HG03575 (cell line): ENCODE data around the gene SGIP1.

Source experiments
- ATAC-seq: cut with Tn5 transposase; IDR thresholded peaks from one replicate; pipeline ENCODE4 v1.9.1; 2021; ENCODE audit not compliant: unreplicated experiment, insufficient number of reproducible peaks, low FRiP score; ENCODE audit errors: extremely low read depth

The SGIP1 gene

DNA sequence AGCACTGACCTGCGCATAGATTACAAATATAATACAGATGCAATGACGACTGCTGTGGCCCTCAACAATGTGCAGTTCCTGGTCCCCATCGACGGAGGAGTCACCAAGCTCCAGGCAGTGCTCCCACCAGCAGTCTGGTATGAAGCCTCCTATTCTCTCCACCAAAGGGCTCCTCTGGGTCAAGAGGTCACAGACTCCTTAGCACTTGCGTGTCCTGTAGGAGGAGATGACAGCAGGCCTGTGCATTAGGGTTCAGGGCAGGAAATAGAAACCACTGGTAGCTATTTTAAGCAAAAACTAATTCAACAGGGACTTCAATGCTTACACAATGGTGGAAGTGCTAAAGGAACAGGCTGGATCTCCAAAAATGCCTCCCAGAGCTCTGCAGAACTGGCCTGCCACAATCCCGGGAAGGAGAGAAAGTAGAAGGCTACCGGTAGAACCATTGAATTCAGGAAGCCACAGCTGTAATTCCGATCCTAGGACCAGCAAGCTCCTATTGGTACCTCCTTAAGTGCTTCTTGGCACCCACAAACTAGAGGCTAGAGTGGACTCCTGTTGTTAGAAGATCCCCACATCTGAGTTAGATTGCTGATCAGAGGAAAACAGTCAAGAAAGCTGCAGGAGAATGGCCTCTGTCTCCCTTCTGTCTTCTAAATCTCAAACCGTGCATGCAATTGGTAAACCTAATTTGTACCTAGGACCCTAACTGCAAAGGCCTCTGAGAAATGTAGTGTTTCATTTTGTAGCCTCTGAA, 205.6 kb downstream of the SGIP1 start:
- ATAC-seq = no peak

DNA sequence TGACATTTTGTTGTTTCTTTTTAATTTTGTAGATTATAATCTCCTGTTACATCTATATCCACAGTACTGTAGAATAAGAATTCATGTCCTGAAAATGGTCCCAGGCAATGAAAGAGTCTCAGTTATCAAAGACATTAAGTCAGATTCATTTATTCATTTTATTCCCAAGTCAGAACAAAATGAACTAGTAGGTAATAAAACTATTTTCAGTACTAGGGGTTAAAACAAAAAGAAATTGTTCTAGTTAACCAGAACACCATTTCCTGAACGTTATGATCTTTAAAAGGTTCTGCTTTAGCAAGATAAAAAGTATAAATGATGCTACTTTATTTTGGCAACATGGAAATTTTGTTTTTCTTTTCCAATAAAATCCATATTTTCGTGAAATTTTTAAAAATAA, 211.5 kb downstream of the SGIP1 start:
- ATAC-seq = no peak

DNA sequence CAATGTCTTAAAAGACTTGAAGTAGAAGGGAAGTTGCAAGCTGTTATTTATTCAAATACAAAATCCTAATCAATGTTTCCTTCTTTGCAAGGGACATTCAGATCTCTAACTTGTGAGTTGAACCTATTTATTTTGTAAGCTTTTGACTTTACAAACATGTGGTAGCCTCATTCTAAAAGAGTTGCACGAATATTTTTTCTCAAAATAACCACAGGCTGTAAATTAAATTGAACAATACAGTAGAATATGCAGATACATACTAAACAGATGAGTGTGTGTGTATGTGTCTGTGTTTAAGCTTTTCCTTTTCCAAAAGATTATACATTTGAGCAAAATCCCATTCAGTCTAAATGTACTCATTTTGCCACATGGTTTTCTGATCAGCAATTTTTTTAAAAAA, 213.5 kb downstream of the SGIP1 start:
- no peak for ATAC-seq

DNA sequence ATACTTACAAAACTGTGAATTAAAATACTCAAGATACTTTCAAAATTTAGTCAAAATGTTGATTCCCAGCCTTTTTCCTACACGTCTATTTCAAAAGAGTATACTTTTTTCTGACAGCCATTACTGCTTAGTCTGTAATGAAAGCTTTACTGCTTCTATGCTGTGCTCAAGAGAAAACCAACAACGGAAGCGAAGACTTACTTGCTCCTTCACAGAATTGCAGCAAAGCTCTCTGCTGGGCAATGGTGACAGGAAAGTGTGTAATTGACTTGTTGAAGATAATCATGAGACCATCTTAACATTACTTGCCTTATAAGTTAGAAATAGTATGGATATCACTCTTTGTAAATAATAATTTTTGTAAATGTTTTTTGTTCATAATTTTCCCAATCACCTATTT, 216.6 kb downstream of the SGIP1 start:
- ATAC-seq = no peak

- ATAC-seq = no peak
Observed at GRCh38 chr1:66751160-66751559, 217.2 kb downstream of the SGIP1 start.

- no peak for ATAC-seq
Observed at GRCh38 chr1:66752000-66752592, 218.1 kb downstream of the SGIP1 start, which contains the start of gene DYNLT5. Gene DYNLT5, plus strand, starts transcription at chr1:66752459. Its CDS starts 2,200 bp downstream, at chr1:66754659.

- ATAC-seq = no peak
Observed at GRCh38 chr1:66752671-66753371, 218.9 kb downstream of the SGIP1 start.

DNA sequence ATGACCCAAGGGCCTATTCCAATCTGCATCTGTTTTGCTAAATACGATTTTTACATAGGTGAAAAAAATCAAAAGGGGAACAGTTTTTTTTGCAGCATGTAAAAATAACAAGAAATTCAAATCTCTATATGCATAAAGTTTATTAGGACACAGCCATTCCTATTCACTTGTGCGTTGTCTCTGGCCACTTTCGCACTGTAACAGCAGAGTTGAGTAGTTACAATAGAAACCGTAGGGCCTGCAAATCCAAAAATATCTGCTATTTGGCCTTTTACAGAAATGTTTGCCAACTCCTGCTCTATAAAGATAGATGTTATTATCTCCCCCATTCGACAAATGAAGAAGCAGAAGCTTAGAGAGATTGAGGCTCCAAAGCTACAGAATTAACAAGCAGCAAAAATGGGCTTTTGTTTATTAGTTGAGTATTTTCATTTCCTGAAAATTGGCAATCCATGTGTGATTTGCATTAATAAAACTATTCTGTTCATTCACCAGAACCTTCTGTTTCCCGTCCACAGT, 223.8 kb downstream of the SGIP1 start:
- no peak for ATAC-seq

DNA sequence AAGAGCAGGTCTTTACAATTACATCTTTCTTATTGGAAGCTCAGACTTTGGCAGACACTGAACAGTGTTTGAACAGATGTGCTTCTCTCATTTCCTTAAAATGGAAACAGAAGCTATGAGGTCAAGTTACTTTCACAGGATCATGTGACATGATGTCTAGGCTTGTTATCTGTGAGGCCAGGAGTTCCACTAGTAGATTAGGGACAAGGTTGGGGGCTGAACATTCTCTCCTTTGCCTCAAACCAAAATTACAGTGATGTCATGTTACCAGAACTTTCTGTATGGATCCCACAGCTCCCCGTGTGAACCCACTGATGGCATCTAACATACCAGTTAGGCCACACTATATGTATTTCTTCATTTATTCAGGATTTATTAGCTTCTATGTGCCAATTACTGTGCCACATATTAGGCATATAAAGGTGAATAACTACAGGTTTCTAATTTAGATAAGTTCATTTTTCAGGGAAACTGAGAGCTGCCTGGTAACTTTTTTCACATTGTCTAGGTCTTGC, 224.3 kb downstream of the SGIP1 start:
- ATAC-seq = peak; percentile 100

- ATAC-seq = no peak
Observed at GRCh38 chr1:66760506-66760905, 226.6 kb downstream of the SGIP1 start.

DNA sequence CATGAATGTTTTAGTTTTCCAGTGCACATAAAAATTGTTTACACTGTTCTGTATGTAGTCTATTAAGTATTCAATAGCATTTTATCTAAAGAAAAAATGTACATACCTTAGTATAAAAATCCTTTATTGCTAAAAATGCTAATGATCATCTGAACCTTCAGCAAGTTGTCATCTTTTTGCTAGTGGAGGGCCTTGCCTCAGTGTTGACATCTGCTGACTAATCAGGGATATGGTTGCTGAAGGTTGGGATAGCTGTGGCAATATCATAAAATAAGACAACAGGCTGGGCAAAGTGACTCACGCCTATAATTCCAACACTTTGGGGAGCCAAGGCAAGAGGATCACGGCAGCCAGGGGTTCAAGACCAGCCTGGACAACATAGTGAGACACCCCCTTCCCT, 227.3 kb downstream of the SGIP1 start:
- ATAC-seq = no peak

- no peak for ATAC-seq
Observed at GRCh38 chr1:66764994-66765578, 231.1 kb downstream of the SGIP1 start.

- ATAC-seq = no peak
Observed at GRCh38 chr1:66767626-66768025, 233.7 kb downstream of the SGIP1 start.

DNA sequence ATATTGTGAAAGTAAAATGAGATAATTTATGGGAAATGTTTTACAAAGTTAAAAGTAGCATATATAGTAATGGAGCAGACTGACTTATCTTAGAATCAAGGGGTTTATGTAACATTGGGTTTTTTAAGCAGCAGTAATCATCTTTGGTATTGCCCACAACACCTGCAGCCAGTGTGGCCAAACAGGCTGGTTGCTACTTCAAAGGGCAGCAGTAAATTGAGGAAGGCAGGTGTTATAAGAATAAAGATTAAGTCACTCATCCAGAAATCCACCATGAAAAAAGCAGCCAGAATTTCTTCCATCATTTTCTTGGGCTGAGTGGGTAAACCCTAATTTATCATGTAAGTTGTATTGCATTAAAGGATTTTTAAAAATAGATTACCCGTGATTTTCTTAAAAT, 235.0 kb downstream of the SGIP1 start:
- no peak for ATAC-seq

DNA sequence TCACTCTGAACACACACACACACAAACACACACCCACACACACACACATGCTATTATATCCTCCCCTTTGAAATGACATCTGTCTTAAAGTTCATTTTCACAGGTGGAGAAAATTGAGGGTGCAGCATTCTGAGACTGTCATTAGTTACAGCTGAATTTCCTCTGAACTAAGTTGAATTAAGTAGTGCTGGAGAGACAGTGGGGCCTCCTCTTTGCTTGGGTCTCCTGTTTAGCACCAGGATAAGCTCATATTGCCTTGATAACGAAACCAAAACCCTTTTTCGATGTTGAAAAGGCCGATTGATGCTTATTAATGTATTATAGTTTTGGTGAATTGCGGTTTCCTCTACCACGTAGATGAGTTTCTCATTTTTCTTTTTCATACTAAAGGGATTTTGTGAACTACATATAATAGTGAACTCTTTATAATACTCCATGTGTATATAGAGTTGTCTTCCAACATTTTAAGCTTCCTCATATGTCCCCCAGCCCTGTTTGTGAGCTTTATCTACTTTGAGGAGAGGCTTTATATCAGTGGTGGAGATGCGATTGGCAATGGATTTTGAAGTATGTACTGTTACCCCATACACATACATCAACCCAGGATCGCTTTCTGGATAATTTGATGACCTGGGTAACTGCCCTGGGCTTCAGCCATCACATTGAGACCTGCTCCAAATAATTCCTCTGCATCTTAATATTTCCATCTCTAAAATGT, 235.7 kb downstream of the SGIP1 start:
- no peak for ATAC-seq

DNA sequence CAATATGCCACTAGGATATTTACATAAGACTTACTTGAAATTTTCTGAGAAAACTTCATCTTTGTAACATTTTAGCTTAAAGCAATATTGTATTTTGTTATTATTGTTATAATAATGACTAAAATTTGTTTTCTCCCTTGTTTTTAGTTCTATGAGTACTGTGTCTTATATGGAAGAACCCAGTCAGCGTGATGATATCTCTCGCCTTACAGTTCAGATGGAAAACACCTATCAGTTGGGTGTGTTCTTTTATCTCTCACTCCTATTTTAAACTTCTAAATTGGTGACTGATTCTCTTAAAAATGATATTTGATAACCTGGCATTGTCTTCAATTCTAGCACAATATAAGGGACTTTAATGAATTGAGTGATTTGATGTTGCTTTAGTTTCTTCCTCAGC, 236.3 kb downstream of the SGIP1 start:
- no peak for ATAC-seq

- no peak for ATAC-seq
Observed at GRCh38 chr1:66770694-66771093, 236.7 kb downstream of the SGIP1 start.

- ATAC-seq = no peak
Observed at GRCh38 chr1:66773227-66773626, 239.3 kb downstream of the SGIP1 start.

GRCh38 chr1:66774438-66774837, 240.5 kb downstream of the SGIP1 start:
- no peak for ATAC-seq
